Adrenal gland (tissue), 12 donors: Measurements from ENCODE around the gene THPO. TPM values are rescaled to one million over a fixed set of nuclear protein-coding genes. Genes with fewer than 3 reads are reported as not detected.

Source experiments
- DNase-seq, 7 donors: peaks; one replicate each; pipeline ENCODE4 v3.0.0-alpha.2; 2019 to 2020
- H3K27ac ChIP-seq, 5 donors: fragments of 200-600 bp; sonication (generic) in 4 of 5; 1 replicate in 3 of 5; 2 replicates in 2 of 5; pipeline versions ENCODE4 v1.5.1 to v1.8.0; 2016 to 2020; ENCODE audit warnings: mild to moderate bottlenecking in 1 of 5
- H3K27me3 ChIP-seq: fragments of 200-600 bp; 2 replicates; pipeline ENCODE4 v1.8.0; 2021
- H3K36me3 ChIP-seq, 2 donors: fragments of 200-600 bp; replicated peaks in 1 of 2; 1 replicate in 1 of 2; 2 replicates in 1 of 2; pipeline versions ENCODE4 v1.5.1 to v1.8.0; 2018 to 2022
- H3K4me1 ChIP-seq, 2 donors: fragments of 200-600 bp; replicated peaks in 1 of 2; 1 replicate in 1 of 2; 2 replicates in 1 of 2; pipeline versions ENCODE4 v1.5.1 to v1.8.0; 2018 to 2021
- H3K4me3 ChIP-seq, 4 donors: fragments of 200-600 bp; sonication (generic) in 3 of 4; one replicate each; pipeline ENCODE4 v1.5.1; 2016 to 2018
- H3K9me3 ChIP-seq, 3 donors: fragments of 200-600 bp; sonication (generic) in 1 of 3; replicated peaks in 1 of 3; 1 replicate in 2 of 3; 2 replicates in 1 of 3; pipeline versions ENCODE4 v1.5.1 to v1.8.0; 2016 to 2021
- POLR2A ChIP-seq, 2 donors: fragments of 450-650 bp; IDR thresholded peaks; one replicate each; pipeline ENCODE4 v1.6.1; 2017; ENCODE audit warnings: antibody characterized with exemption in 2 of 2, mild to moderate bottlenecking in 2 of 2, moderate library complexity in 1 of 2
- WGBS, 4 donors: extraction: QIAGEN DNeasy Blood & Tissue Kit in 2 of 4; methylation state at CpG; one replicate each; pipeline versions ENCODE4 v1.1.5 to v1.1.7; 2013 to 2017; 5-methylcytosine and 5-hydroxymethylcytosine counted together
- intact Hi-C, 2 donors: fragments of 100-400 bp; cut with DNase I; formaldehyde crosslinking; loops; one replicate each; pipeline versions ENCODE4 v1.14.1 to v1.15.0; 2022 to 2023
- polyA plus RNA-seq, 3 donors: library from polyadenylated mRNA; stranded (reverse); fragments of 200-250 nt in 2 of 3; fragments of 350-450 nt in 1 of 3; fragmentation: Illumina TruSeq in 1 of 3; extraction: RNeasy Lipid Tissue Mini Kit (QIAGEN cat#74804) in 1 of 3; gene quantifications; one replicate each; pipeline ENCODE4 v1.2.3, GENCODE V29; 2013 to 2014
- total RNA-seq, 9 donors: library from RNA; depleted of rRNA in 4 of 9; stranded (reverse); fragments of >200 nt in 4 of 9; fragments of 120-200 nt in 1 of 9; fragmentation: NEBNext Ultra II Directional in 1 of 9; extraction: Animal tissue kit (Norgen Biotek cat#: 25700) in 1 of 9; gene quantifications; one replicate each; pipeline versions ENCODE4 v1.1.0 to v1.2.4, GENCODE V29; 2013 to 2023
- TF ChIP-seq, protein P1 (sequence below), 6 experiments: fragments of 450-650 bp in 4 of 6; fragments of 200-600 bp in 2 of 6; sonication (generic) in 1 of 6; IDR thresholded peaks; 1 replicate in 5 of 6; 2 replicates in 1 of 6; pipeline versions ENCODE4 v1.5.1 to v1.8.0; 2016 to 2021; ENCODE audit warnings: antibody characterized with exemption in 6 of 6, mild to moderate bottlenecking in 2 of 6, moderate library complexity in 1 of 6
- donor health status: healthy with polysubstance abuse.
- donor health status: Bipolar disorder and iron deficiency.
- donor health status: DM: yes; HTN: yes; CAD: no.
- donor health status: DM: no; HTN: no; CAD: no.
- donor health status: DM: no; HTN: no; CAD: no.
- donor health status: DM: yes; HTN: yes; CAD: no.

THPO gene
- total and polyA plus RNA-seq, 12 donors = 0.11 to 5.3 (median 2.2) TPM; not detected in 3

- intact Hi-C loops = no loop called here
- WGBS, 4 donors = 55 to 83% (median 67%) methylated on average over 1 to 18 of the region's 18 CpGs
- DNase-seq = peak in 4 of 7 donors; percentile 48 to 66 (median 59)
- peaks cover 0 to 25% of the 10 kb centered on the region in 2 donors for H3K4me1 ChIP-seq
- no peak overlapping the region for H3K27ac ChIP-seq
- no peaks in the 10 kb centered on the region for H3K9me3 ChIP-seq
- TF ChIP-seq, protein P1, sequence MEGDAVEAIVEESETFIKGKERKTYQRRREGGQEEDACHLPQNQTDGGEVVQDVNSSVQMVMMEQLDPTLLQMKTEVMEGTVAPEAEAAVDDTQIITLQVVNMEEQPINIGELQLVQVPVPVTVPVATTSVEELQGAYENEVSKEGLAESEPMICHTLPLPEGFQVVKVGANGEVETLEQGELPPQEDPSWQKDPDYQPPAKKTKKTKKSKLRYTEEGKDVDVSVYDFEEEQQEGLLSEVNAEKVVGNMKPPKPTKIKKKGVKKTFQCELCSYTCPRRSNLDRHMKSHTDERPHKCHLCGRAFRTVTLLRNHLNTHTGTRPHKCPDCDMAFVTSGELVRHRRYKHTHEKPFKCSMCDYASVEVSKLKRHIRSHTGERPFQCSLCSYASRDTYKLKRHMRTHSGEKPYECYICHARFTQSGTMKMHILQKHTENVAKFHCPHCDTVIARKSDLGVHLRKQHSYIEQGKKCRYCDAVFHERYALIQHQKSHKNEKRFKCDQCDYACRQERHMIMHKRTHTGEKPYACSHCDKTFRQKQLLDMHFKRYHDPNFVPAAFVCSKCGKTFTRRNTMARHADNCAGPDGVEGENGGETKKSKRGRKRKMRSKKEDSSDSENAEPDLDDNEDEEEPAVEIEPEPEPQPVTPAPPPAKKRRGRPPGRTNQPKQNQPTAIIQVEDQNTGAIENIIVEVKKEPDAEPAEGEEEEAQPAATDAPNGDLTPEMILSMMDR (IDR thresholded peaks at IDR 0.05) = peak; percentile 55 to 67 (median 59)
- no peak for TF ChIP-seq POLR2A (IDR thresholded peaks at IDR 0.05)
- H3K27me3 ChIP-seq = no peaks in the 10 kb centered on the region
- H3K4me3 ChIP-seq = no peak overlapping the region
- peaks cover 0 to 27% of the 10 kb centered on the region in 2 donors for H3K36me3 ChIP-seq
These were observed 23.8 kb downstream of the THPO start for GRCh38 chr3:184354121-184354728.

GRCh38 chr3:184353546-184353941, 24.5 kb downstream of the THPO start:
- Histone ChIP-seq H3K4me3 (no peak overlapping the region), H3K4me1 (peaks cover 0 to 20% of the 10 kb centered on the region in 2 donors), H3K36me3 (peaks cover 0 to 27% of the 10 kb centered on the region in 2 donors), H3K27ac (no peak overlapping the region), H3K27me3 (no peaks in the 10 kb centered on the region), H3K9me3 (no peaks in the 10 kb centered on the region)
- no peak for TF ChIP-seq POLR2A (IDR thresholded peaks at IDR 0.05)
- TF ChIP-seq, protein P1 (IDR thresholded peaks at IDR 0.05) = no peak
- intact Hi-C loops = no loop called here
- no peak for DNase-seq
- 85 to 93% (median 91%) methylated on average over 5 to 11 of the region's 11 CpGs for WGBS, 4 donors

GRCh38 chr3:184352897-184353545, 25.0 kb downstream of the THPO start:
- Histone ChIP-seq H3K36me3 (peaks cover 0 to 27% of the 10 kb centered on the region in 2 donors), H3K27ac (no peak overlapping the region), H3K9me3 (no peaks in the 10 kb centered on the region), H3K4me1 (peaks cover 0 to 20% of the 10 kb centered on the region in 2 donors), H3K4me3 (no peak overlapping the region), H3K27me3 (no peaks in the 10 kb centered on the region)
- TF ChIP-seq, protein P1 (IDR thresholded peaks at IDR 0.05) = no peak
- no peak for TF ChIP-seq POLR2A (IDR thresholded peaks at IDR 0.05)
- intact Hi-C loops = no loop called here
- 79 to 98% (median 90%) methylated on average over 5 to 11 of the region's 11 CpGs for WGBS, 4 donors
- no peak for DNase-seq

DNA sequence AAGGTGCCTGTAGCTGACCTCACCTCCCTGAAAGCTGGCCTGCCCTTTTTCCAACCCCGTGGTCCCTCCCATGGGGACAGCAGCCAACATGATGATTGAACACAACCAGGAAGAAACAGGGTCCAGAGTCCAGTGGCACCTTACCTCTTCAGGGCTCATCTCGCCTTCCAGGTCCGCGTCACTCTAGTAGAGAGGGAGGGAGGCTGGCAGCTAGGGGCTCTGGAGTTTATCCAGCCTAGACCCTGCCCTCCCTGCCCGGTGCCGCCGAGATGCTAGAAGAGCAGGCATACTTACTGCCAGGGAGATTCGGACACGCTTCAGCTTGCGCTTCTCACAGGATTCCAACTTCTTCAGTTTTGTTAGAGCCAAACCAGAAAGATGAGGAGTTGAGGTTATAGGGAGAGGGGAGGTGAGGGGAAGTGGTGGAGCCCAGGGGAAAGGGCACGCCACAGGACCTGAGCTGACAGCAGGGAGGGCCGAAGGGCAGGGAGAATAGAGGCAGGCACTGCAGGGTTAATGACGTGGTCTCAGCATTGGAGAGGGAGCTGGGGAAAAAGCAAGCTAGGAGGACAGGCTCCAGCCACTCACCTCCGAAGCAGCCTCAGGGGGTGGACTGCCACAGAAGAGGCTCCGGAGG, 25.7 kb downstream of the THPO start:
- Histone ChIP-seq H3K27ac (peak overlapping the region in 1 of 5 donors; percentile 59), H3K4me1 (peaks cover 0 to 20% of the 10 kb centered on the region in 2 donors), H3K36me3 (peaks cover 0 to 19% of the 10 kb centered on the region in 2 donors), H3K4me3 (no peak overlapping the region), H3K9me3 (no peaks in the 10 kb centered on the region), H3K27me3 (no peaks in the 10 kb centered on the region)
- intact Hi-C loops = no loop called here
- WGBS, 4 donors = 79 to 84% (median 82%) methylated on average over 12 to 15 of the region's 15 CpGs
- peak in 2 of 7 donors; percentile 18 to 39 for DNase-seq
- TF ChIP-seq POLR2A (IDR thresholded peaks at IDR 0.05) = no peak
- TF ChIP-seq, protein P1 (IDR thresholded peaks at IDR 0.05) = no peak
